Measurements from ENCODE around the gene KCMF1. TPM values are rescaled to one million over a fixed set of nuclear protein-coding genes. Genes with fewer than 3 reads are reported as not detected.

The KCMF1 gene
- total RNA-seq, 1 donor from 2014 or later, result 63.9 TPM

DNA sequence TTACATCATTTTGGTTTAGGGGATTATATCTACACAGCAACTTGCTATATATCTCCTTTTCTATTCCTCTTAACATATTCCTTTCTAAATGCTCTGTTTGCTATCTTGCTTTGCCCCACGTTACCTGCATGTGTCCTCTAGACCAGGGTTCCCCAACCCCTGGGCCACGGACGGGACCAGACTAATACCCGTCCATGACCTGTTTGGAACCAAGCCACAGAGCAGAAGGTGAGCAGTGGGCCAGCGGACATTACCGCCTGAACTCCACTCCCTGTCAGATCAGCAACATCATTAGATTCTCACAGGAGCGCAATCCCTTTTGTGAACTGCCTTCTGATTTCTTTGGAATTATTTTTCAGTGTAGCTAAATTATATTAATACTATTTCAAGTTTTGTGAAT, 66.7 kb downstream of the KCMF1 start:
- peaks cover 21% of the 10 kb centered on the region for H3K36me3 Mint-ChIP-seq
- H3K27ac Mint-ChIP-seq, result no peak overlapping the region
- no peak overlapping the region for H3K4me3 Mint-ChIP-seq
- TF ChIP-seq, protein P1, sequence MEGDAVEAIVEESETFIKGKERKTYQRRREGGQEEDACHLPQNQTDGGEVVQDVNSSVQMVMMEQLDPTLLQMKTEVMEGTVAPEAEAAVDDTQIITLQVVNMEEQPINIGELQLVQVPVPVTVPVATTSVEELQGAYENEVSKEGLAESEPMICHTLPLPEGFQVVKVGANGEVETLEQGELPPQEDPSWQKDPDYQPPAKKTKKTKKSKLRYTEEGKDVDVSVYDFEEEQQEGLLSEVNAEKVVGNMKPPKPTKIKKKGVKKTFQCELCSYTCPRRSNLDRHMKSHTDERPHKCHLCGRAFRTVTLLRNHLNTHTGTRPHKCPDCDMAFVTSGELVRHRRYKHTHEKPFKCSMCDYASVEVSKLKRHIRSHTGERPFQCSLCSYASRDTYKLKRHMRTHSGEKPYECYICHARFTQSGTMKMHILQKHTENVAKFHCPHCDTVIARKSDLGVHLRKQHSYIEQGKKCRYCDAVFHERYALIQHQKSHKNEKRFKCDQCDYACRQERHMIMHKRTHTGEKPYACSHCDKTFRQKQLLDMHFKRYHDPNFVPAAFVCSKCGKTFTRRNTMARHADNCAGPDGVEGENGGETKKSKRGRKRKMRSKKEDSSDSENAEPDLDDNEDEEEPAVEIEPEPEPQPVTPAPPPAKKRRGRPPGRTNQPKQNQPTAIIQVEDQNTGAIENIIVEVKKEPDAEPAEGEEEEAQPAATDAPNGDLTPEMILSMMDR (IDR thresholded peaks at IDR 0.05; ENCODE audit: unreplicated experiment), result no peak
- peaks cover 5% of the 10 kb centered on the region for H3K4me1 Mint-ChIP-seq
- H3K9me3 Mint-ChIP-seq, result no peaks in the 10 kb centered on the region
- no peak for DNase-seq (ENCODE audit: low spot score in 2 of 2, unreplicated experiment in 2 of 2)
- H3K27me3 Mint-ChIP-seq (ENCODE audit: low read depth), result no peaks in the 10 kb centered on the region

- DNase-seq (ENCODE audit: low spot score in 2 of 2, unreplicated experiment in 2 of 2), result no peak
- Mint-ChIP-seq H3K4me3 (no peak overlapping the region), H3K4me1 (no peaks in the 10 kb centered on the region), H3K27ac (peak overlapping the region; percentile 26), H3K36me3 (peaks cover 38% of the 10 kb centered on the region), H3K9me3 (no peaks in the 10 kb centered on the region), H3K27me3 (ENCODE audit: low read depth) (no peaks in the 10 kb centered on the region)
- TF ChIP-seq, protein P1 (IDR thresholded peaks at IDR 0.05; ENCODE audit: unreplicated experiment), result no peak
Observed at GRCh38 chr2:85042330-85042729, 71.4 kb downstream of the KCMF1 start.

DNA sequence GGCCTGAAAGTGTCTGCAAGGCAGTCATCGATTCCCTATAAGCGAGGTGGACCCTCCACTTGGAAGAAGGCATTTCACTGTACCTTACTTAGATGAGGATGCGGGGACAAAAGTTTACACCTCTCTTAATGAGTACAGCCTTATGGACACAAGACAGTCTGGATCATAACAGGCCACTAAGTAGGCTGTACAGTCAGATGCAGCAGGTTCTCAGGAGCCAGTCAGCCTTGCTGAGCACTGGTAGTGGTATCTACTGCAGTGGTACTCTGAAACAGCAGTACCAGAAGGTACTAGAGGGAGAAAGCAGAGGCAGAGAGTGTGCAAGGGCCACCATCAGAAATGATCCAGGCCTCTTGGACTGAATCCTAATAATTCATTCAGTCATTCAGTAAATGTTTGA, 77.6 kb downstream of the KCMF1 start:
- Mint-ChIP-seq H3K27ac (no peak overlapping the region), H3K4me1 (peaks cover 9% of the 10 kb centered on the region), H3K4me3 (no peak overlapping the region), H3K27me3 (ENCODE audit: low read depth) (no peaks in the 10 kb centered on the region), H3K36me3 (peaks cover 31% of the 10 kb centered on the region), H3K9me3 (no peaks in the 10 kb centered on the region)
- DNase-seq (ENCODE audit: low spot score in 2 of 2, unreplicated experiment in 2 of 2), result no peak
- TF ChIP-seq, protein P1 (IDR thresholded peaks at IDR 0.05; ENCODE audit: unreplicated experiment), result no peak

GRCh38 chr2:85049236-85049635, 78.3 kb downstream of the KCMF1 start:
- H3K9me3 Mint-ChIP-seq, result no peaks in the 10 kb centered on the region
- DNase-seq (ENCODE audit: low spot score in 2 of 2, unreplicated experiment in 2 of 2), result no peak
- TF ChIP-seq, protein P1 (IDR thresholded peaks at IDR 0.05; ENCODE audit: unreplicated experiment), result no peak
- H3K36me3 Mint-ChIP-seq, result peaks cover 29% of the 10 kb centered on the region
- peaks cover 16% of the 10 kb centered on the region for H3K4me1 Mint-ChIP-seq
- H3K27ac Mint-ChIP-seq, result no peak overlapping the region
- no peaks in the 10 kb centered on the region for H3K27me3 Mint-ChIP-seq (ENCODE audit: low read depth)
- no peak overlapping the region for H3K4me3 Mint-ChIP-seq

DNA sequence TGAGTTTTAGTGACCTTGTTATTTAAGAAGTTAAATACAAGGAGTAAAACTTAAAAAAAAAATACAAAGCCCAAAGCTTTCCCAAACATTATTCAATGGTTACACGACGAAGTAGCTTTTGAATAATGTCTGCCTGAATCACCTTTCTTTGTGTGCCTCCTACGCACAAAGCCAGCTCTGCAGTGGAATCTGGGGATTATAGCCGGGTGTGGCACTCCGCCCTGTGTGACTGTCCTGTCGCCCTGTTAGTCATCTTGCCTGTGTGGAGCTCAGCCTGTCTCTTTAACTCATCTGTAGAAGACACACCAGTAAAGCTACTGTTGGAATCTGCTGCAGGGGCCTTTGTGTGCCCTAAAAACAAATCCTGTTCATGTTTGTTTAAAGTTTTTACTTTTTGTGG, 82.8 kb downstream of the KCMF1 start:
- peaks cover 18% of the 10 kb centered on the region for H3K4me1 Mint-ChIP-seq
- peak overlapping the region; percentile 6 for H3K27ac Mint-ChIP-seq
- no peaks in the 10 kb centered on the region for H3K27me3 Mint-ChIP-seq (ENCODE audit: low read depth)
- TF ChIP-seq, protein P1 (IDR thresholded peaks at IDR 0.05; ENCODE audit: unreplicated experiment), result no peak
- peaks cover 17% of the 10 kb centered on the region for H3K36me3 Mint-ChIP-seq
- H3K4me3 Mint-ChIP-seq, result no peak overlapping the region
- DNase-seq (ENCODE audit: low spot score in 2 of 2, unreplicated experiment in 2 of 2), result no peak
- H3K9me3 Mint-ChIP-seq, result no peaks in the 10 kb centered on the region

Measured in mesothelial cell of epicardium (in vitro differentiated cells).